Stimulated activated CD4-positive, alpha-beta T cell treated with anti-CD3 and anti-CD28 coated beads, Interleukin-1b, Interleukin-23, amount 100 ng/mL, for 1 hour (primary cell): ENCODE measurements around the gene OR2A1.
"Not testable (repeated sequence)": the region's sequence is repeated elsewhere in the genome, so short reads cannot be mapped to it uniquely, and the experiment has no call there.

Source experiments
- DNase-seq, 2 donors: peaks; one replicate each; pipeline ENCODE4 v3.0.0-alpha.2; 2020; ENCODE audit warnings: low read depth in 2 of 2

Gene OR2A1

GRCh38 chr7:144311872-144312469 is at the start of gene OR2A1:
Gene OR2A1, plus strand, starts transcription at chr7:144312419. Its CDS starts 5,706 bp downstream, at chr7:144318125.
- DNase-seq, result not testable (repeated sequence)

DNA sequence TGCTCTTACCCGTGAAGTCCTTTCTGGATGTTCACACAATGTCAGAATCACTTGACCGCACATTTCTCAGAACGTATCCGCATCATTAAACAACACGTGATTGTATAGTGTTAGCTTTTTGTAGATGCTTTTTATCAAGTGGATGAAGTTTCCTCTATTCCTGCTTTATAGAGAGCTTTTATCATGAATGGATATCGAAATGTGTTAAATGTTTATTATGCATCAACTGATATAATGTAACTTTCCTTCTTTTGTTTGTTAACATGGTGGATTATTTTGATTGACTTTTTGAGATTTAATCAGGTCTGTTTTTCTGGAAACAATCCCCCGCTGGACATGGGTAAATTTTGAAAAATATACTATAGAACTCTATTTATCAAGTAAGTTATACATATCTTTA is 47.5 kb upstream of the OR2A1 start, which contains the start of gene OR2A7:
TSS of gene OR2A7 (minus strand) at position 101 of the 400 bp plus-strand sequence. CDS start 5,164 bp downstream, outside the sequence.
- not testable (repeated sequence) for DNase-seq

DNA sequence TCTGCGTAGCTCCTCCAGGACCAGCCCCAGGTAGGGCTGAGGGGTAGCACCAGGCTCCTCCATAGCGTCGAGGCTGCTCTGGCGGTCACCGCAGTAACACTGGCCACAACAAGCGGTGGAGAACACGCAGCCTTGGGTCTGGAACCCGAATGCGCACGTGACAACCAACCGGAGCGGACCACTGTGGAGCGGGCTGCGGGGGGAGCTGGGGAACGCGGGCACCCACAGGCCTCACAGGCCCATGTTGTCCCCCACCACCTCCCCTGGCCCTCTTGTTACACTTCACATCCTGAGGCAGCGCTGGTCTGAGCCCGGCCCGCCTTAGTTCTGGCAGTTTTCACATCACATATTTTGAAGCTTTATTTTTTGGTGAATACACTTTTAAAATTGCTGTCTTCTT is 43.0 kb upstream of the OR2A1 start, which contains the start of gene CTAGE8:
TSS of gene CTAGE8 (minus strand) at position 101 of the 400 bp plus-strand sequence. CDS start at position 63, 38 bp downstream.
- DNase-seq, result not testable (repeated sequence)

DNA sequence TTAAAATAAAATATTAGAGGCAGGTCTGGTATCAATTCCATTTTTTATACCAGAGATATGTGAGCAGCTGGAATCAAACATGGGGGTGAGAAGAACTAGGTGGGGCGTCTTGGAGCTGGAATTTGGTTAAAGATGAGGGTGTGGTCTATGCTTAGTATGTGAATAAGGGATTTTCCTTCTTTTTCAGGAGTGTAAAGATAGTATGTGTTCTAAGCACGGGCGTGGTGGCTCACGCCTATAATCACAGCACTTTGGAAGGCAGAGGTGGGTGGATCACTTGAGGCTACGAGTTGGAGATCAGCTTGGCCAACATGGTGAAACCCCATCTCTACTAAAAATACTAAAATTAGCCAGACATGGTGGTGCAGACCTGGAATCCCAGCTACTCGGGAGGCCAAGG is 36.9 kb upstream of the OR2A1 start:
- not testable (repeated sequence) for DNase-seq

- not testable (repeated sequence) for DNase-seq
Observed at GRCh38 chr7:144280010-144280409, 32.2 kb upstream of the OR2A1 start.

DNA sequence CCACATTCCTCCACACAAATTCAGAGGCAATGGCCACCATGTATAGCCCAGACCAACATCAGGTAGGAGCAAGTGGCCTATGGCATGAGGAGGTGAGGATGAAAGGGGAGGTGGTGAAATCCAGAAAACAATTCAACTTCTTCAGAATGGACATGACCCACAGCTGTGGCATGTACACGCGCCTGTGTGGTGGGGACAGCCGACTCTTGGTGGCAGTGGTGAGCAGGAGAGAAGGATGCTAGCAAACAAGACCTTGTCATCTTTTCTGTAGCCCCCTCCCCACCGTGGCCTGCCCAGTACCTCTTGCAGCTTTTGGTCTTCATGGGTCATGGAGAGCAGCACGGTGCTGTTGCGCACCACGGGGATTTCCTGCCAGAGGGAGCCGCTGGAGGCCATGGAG is 30.2 kb upstream of the OR2A1 start:
- not testable (repeated sequence) for DNase-seq

DNA sequence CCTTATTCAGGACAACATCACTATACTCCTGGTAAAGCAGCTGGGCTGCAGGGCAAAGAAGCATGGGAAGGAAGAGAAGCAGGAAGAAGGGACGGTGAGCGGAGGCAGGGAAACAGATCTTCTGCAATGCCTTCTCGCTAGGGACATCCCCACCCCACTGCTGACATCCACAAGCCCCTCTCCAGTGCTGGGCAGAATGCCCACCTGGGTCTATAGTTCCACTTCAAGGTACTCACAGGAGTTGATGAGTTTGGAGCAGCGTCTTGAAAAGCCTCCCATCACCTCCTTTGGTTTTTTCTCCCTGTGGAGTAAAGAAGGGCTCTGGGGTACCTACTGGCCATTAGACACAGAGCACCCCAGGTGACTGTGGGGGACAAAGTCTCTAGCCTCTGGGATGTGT is 29.7 kb upstream of the OR2A1 start:
- not testable (repeated sequence) for DNase-seq

- not testable (repeated sequence) for DNase-seq
Observed at GRCh38 chr7:144283716-144284115, 28.5 kb upstream of the OR2A1 start.

DNA sequence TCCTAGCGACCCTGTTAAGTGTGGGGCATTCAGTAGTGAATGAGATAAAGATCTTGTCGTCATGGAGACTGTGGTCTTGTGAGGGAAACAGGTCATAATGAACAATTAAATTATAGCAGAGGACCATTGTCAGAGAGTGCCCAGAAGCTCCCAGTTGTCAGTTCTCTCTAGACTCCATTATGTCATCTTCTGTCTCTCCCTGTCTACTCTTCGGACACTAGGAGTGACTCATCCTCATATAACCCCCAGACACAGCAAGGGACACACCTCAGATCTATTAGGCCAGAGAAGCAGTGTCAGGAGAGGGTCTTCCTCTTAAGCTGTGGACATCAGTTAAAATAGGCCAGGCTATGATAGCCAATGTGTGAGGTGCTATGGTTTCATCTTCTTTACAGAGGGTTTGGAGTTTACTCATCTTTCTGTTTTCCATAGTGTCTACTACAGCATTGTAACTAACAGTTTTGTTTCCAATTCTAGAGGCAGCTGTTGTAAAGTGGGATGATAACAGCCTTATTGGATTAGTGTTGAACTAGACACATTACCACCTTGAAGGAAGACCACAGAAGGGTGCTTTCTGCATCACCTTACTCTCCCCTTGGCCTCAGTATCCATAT is 24.9 kb upstream of the OR2A1 start:
- DNase-seq, result not testable (repeated sequence)

DNA sequence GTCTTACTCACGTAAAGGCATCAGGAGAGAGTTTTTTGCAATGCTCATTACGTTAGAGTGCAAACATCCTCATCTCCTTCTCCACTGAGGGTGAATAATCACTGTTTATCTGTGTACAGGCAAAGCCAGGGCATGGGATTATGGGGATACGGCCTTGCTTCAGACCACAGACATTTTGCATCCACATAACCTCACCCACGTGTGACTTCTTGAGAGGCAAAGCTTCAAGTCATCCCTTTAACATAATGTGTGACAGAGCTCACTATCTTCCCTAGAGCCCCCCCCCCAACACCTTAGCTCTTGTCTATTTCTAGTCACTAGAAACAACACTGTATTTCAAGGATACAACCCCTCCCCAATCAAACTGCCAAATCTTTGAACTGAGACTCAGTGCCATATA is 20.6 kb upstream of the OR2A1 start:
- not testable (repeated sequence) for DNase-seq

- DNase-seq, result not testable (repeated sequence)
Observed at GRCh38 chr7:144292384-144293161, 19.6 kb upstream of the OR2A1 start.

DNA sequence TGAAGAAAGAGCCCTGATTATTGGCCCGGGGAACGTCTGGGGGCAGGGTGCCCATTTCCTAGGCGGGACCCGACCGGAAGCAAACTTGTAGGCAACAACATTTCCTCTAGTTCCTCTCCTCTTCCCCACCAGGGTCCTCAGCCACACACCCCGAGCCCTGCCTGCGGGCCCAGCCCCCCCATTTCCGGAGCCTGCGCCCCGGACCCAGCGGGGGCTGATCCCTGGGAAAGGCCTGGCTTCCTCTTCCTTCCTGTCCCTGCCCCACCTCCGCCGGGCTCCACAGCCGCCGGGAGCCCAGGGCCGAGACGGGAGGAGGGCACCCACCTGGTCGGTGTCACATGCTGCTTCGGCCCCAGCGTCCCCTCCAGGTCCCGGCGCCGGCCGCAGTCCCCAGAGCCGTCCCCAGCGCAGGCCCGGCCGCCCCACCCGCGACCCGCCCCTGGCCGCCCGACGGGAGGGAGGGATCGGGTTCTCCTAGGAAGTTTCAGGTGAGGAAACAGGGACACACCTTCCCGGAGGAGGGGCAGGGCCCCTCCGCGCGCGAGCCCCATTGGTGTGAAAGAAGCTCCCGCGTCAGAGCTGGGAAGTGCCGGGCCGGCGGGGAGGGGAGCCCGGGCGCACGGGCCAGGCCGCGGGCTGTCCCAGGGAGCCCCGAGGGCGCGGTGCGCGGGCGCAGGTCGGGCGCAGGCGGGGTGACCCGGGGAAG is 18.3 kb upstream of the OR2A1 start:
- not testable (repeated sequence) for DNase-seq

DNA sequence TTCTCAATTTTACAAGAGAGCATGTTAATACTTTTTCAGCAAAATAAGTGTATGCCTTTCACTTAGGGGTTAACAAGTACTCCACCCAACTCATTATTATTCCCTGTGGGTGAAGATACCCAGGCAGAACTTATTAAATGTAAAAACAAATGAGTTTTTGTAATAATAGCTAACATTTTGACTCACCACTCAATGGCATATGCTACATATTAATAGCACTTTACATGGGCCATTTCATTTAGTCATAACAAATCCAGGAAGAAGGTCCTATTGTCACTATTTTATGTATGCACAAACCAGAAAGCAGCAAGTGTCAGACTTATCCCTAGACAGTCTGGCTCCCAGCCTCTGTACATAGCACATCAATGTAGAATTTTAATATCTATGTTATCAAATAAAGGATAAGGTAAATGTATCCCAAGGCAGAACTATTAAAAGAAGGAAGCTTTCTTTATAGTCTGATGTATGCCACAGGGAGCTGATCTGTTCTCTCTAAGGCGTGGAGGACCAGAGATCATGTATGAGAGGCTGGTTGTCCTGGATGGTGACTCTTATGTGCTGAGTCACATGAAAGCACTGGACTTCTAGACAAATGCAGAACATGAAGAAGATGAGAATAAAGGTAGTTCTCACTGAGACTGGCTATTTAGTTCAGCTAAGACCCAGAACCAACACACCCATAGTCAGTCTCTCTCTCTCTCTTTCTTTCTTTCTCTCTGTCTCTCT is 9.5 kb upstream of the OR2A1 start:
- DNase-seq, result not testable (repeated sequence)

DNA sequence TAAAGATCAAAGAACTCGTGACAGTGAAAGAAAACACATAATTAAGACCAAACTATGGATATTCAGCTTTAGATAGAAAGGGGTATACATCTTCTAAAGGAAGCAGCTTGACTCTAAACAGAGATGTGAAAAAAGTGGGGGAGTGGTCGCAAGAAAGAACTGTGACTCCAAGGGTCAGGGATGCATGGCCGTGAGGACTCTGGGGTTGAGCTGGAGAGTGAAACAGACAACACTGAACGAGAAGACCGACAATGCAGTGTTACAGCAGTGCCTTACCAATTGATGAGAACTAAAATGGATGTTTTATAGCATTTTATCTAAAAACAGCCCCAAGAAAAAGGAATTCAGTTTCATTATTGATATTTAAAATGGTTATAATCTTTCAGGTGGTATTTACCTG is 8.6 kb upstream of the OR2A1 start:
- not testable (repeated sequence) for DNase-seq

- DNase-seq, result not testable (repeated sequence)
Observed at GRCh38 chr7:144305156-144305555, 7.1 kb upstream of the OR2A1 start.

GRCh38 chr7:144309702-144310101 is 2.5 kb upstream of the OR2A1 start:
- DNase-seq, result not testable (repeated sequence)

DNA sequence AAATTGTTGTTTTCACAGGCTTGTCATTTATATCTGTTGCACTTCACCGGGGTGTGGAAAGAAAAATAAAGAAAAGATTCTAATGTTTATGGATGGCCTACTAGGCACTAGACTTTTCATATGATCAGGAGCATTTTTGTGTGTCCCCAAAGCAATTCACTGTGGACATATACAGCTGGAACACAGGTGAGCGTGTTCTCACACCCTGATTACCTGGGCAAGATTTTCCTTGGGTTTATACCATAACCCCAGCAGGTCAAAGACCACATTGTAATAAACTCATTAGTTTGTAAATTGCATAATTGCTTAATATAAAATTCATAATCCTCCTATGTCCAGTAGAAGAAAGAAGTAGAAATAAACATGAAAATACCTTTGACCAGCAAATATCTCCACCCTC is 1.0 kb upstream of the OR2A1 start:
- DNase-seq, result not testable (repeated sequence)

- not testable (repeated sequence) for DNase-seq
Observed at GRCh38 chr7:144317537-144317936, 5.3 kb downstream of the OR2A1 start.

DNA sequence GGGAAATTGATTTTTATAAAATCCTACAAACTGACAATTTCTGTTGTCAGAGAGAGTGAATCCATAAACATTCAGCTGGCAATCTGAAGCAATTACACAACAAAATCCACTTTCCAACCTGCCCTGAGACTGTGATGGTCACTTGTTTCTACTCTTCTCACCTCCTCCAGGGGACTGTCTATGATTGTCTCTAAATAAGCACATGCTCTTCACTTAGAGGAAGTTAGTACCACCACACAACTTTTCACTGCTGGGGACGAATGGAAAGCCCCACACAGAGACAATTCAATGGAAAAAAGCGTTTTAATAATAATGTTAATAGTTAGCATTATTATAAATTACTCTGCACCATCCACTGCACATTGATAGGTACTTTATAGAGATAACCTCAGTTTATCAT is 7.3 kb downstream of the OR2A1 start:
- DNase-seq, result not testable (repeated sequence)

GRCh38 chr7:144321677-144322206 is 9.5 kb downstream of the OR2A1 start:
- DNase-seq, result not testable (repeated sequence)

DNA sequence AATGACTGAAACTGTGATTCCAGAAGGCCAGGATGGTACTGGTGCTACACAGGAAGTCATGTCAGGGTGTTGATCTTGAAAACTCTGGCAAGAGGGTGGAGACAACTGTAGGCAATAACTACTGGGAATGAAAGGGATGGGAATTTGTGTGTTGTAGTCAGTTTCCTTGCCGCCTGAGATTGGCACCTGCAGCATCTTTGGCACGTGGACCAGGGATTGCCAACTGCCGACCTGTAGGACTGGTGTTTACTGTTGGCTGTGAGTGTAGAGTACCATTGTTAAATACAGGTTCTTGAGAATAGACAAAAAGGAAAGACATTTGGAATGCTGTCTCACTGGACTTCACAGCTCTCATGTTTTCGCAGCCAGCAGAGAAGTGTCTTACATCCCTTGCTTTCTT is 11.1 kb downstream of the OR2A1 start:
- DNase-seq, result not testable (repeated sequence)
